LNCAP (cell line): Measurements from ENCODE around the gene NFIB.

Source experiments
- CTCF ChIP-seq: fragments of 450-650 bp; IDR thresholded peaks from 2 replicates; pipeline ENCODE4 v1.5.1; 2017; ENCODE audit warnings: mild to moderate bottlenecking

Gene NFIB

GRCh38 chr9:14306672-14307660 is 7.0 kb downstream of the NFIB start:
- TF ChIP-seq CTCF: no peak

GRCh38 chr9:14306188-14306587 is 7.8 kb downstream of the NFIB start:
- TF ChIP-seq CTCF: no peak

GRCh38 chr9:14304259-14304658 is 9.7 kb downstream of the NFIB start:
- no peak for TF ChIP-seq CTCF

- TF ChIP-seq CTCF: no peak
Measured at GRCh38 chr9:14303521-14303920, 10.4 kb downstream of the NFIB start.

- no peak for TF ChIP-seq CTCF
Measured at GRCh38 chr9:14303100-14303499, 10.8 kb downstream of the NFIB start.

GRCh38 chr9:14302405-14302804 is 11.5 kb downstream of the NFIB start:
- no peak for TF ChIP-seq CTCF

GRCh38 chr9:14301583-14302021 is 12.3 kb downstream of the NFIB start:
- no peak for TF ChIP-seq CTCF
